ENCODE data around the gene LHFPL6.

The LHFPL6 gene

DNA sequence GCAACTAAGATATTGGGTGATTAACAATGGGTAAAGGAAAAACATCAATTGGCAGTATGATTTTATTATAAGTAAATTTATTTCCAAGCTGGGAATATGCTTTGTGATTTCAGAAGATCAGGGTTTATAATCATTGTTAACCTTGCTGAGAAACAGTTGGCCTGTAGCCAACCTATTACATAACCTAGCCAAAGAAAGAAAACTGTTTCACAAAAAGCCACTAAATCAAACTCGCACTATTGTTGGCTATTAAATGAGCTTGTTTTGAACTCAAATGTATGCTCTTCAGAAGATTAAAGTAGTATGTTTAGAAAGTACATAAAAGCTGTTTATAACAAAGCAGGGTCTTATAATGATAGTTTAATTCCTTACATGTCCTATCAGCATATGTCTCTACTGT lies 151.7 kb downstream of the LHFPL6 start:
- TF ChIP-seq NFIC (IDR thresholded peaks at IDR 0.05) (peak; percentile 61), EGR1 (IDR thresholded peaks at IDR 0.05) (no peak), CEBPB (IDR thresholded peaks at IDR 0.05) (peak; percentile 64), ZBTB7A (IDR thresholded peaks at IDR 0.05; ENCODE audit: low read depth) (no peak)

DNA sequence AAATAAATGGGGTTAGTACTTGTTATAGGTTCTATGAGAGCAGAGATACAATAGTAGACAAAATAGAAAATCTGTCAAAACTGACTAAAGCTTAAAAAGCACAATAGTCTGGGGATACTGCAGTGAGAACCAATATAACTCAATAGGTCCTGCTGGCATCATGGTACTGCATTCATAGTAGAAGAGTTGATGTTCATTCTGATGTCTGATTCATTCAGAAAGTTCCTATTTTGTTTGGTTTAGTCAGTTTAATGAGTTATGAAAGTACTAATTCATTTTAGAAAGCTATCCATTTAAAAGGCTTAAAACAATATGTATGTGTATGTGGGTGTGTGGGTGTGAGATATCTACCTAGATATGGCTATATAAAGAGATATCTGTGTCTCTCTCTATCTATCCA lies 152.8 kb downstream of the LHFPL6 start:
- no peak for TF ChIP-seq NFIC (IDR thresholded peaks at IDR 0.05)
- no peak for TF ChIP-seq EGR1 (IDR thresholded peaks at IDR 0.05)
- TF ChIP-seq, protein P1, sequence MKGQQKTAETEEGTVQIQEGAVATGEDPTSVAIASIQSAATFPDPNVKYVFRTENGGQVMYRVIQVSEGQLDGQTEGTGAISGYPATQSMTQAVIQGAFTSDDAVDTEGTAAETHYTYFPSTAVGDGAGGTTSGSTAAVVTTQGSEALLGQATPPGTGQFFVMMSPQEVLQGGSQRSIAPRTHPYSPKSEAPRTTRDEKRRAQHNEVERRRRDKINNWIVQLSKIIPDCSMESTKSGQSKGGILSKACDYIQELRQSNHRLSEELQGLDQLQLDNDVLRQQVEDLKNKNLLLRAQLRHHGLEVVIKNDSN (IDR thresholded peaks at IDR 0.05): no peak
- no peak for TF ChIP-seq EP300 (IDR thresholded peaks at IDR 0.05; ENCODE audit: borderline replicate concordance)
- no peak for TF ChIP-seq YY1 (IDR thresholded peaks at IDR 0.05; ENCODE audit: low read depth)
- TF ChIP-seq CREB1 (IDR thresholded peaks at IDR 0.05; ENCODE audit: low read depth): no peak
- TF ChIP-seq CEBPB (IDR thresholded peaks at IDR 0.05): no peak
- no peak for TF ChIP-seq RAD21 (IDR thresholded peaks at IDR 0.05; ENCODE audit: low read depth)
- TF ChIP-seq, protein P2, sequence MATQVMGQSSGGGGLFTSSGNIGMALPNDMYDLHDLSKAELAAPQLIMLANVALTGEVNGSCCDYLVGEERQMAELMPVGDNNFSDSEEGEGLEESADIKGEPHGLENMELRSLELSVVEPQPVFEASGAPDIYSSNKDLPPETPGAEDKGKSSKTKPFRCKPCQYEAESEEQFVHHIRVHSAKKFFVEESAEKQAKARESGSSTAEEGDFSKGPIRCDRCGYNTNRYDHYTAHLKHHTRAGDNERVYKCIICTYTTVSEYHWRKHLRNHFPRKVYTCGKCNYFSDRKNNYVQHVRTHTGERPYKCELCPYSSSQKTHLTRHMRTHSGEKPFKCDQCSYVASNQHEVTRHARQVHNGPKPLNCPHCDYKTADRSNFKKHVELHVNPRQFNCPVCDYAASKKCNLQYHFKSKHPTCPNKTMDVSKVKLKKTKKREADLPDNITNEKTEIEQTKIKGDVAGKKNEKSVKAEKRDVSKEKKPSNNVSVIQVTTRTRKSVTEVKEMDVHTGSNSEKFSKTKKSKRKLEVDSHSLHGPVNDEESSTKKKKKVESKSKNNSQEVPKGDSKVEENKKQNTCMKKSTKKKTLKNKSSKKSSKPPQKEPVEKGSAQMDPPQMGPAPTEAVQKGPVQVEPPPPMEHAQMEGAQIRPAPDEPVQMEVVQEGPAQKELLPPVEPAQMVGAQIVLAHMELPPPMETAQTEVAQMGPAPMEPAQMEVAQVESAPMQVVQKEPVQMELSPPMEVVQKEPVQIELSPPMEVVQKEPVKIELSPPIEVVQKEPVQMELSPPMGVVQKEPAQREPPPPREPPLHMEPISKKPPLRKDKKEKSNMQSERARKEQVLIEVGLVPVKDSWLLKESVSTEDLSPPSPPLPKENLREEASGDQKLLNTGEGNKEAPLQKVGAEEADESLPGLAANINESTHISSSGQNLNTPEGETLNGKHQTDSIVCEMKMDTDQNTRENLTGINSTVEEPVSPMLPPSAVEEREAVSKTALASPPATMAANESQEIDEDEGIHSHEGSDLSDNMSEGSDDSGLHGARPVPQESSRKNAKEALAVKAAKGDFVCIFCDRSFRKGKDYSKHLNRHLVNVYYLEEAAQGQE (IDR thresholded peaks at IDR 0.05; ENCODE audit: low read depth): no peak
- no peak for TF ChIP-seq TEAD4 (IDR thresholded peaks at IDR 0.05)
- TF ChIP-seq, protein P3, sequence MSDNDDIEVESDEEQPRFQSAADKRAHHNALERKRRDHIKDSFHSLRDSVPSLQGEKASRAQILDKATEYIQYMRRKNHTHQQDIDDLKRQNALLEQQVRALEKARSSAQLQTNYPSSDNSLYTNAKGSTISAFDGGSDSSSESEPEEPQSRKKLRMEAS (IDR thresholded peaks at IDR 0.05): no peak

DNA sequence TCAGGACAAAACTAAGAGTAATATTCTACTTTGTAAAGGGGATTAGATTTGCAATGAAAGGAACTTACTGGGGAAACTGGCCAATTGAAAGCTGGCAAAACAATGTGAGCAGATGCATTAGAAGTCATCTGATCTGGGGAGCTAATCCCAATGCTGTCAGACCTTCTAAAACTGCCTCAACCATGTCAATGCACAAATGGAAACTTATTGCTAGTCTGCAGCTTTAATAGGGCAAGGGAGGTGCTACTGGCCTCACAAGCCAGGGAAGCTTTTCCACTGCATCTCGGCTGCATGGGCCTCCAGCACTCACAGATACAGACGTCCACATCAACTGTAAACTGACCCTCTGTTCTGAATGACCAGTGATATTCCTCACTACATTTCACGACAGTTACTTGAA lies 154.2 kb downstream of the LHFPL6 start:
- TF ChIP-seq EGR1 (IDR thresholded peaks at IDR 0.05): no peak

DNA sequence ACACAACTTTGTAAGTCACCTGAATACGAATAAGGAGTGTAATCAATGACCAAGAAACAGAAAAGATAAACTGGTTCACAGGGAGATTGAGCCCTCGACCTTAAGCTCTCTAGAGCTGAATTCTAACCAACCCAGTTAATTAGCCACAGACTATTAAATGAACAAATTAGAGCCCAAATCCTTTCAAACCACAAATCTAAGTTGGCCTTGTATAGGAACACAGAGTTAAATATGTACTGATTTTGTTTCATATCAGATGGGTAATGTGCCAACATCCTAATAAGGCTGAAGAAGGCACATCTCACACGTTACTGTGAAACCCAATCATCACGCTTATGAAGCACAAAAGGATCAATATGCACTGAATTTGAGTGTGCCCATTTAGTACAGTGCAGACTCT lies 156.1 kb downstream of the LHFPL6 start:
- no peak for TF ChIP-seq CREB1 (IDR thresholded peaks at IDR 0.05; ENCODE audit: low read depth)
- TF ChIP-seq TAF1 (IDR thresholded peaks at IDR 0.05; ENCODE audit: low read depth): no peak
- TF ChIP-seq EGR1 (IDR thresholded peaks at IDR 0.05): no peak
- no peak for TF ChIP-seq NFIC (IDR thresholded peaks at IDR 0.05)
- no peak for TF ChIP-seq YY1 (IDR thresholded peaks at IDR 0.05; ENCODE audit: low read depth)
- TF ChIP-seq, protein P2 (IDR thresholded peaks at IDR 0.05; ENCODE audit: low read depth): no peak
- TF ChIP-seq TEAD4 (IDR thresholded peaks at IDR 0.05): no peak
- TF ChIP-seq FOXM1 (IDR thresholded peaks at IDR 0.05; ENCODE audit: borderline replicate concordance, low read depth): no peak
- no peak for TF ChIP-seq ZBTB7A (IDR thresholded peaks at IDR 0.05; ENCODE audit: low read depth)
- no peak for TF ChIP-seq TCF12 (IDR thresholded peaks at IDR 0.05; ENCODE audit: low read depth)
- no peak for TF ChIP-seq RAD21 (IDR thresholded peaks at IDR 0.05; ENCODE audit: low read depth)
- no peak for TF ChIP-seq EP300 (IDR thresholded peaks at IDR 0.05; ENCODE audit: borderline replicate concordance)
- TF ChIP-seq, protein P1 (IDR thresholded peaks at IDR 0.05): no peak
- TF ChIP-seq, protein P3 (IDR thresholded peaks at IDR 0.05): no peak
- TF ChIP-seq CEBPB (IDR thresholded peaks at IDR 0.05): no peak

DNA sequence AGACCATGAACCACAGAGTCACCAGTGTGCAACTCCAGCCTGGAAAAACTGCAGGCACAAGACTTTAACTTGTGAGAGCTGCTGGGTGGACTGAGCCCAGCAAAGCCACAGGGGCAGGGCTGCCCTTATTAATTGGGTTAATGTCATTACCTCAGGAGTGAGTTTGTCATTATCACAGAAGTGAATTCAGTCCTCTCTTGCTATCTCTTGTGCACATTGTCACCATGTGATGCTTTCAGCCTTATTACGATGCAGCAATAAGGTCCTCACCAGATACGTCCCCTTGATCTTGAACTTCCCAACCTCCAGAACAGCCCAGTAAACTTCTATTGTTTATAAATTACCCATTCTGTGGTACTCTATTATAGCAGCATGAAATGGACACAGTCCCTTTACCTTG lies 158.1 kb downstream of the LHFPL6 start:
- no peak for TF ChIP-seq TCF12 (IDR thresholded peaks at IDR 0.05; ENCODE audit: low read depth)
- TF ChIP-seq FOXM1 (IDR thresholded peaks at IDR 0.05; ENCODE audit: borderline replicate concordance, low read depth): no peak
- no peak for TF ChIP-seq ZBTB7A (IDR thresholded peaks at IDR 0.05; ENCODE audit: low read depth)
- TF ChIP-seq, protein P2 (IDR thresholded peaks at IDR 0.05; ENCODE audit: low read depth): no peak
- no peak for TF ChIP-seq TEAD4 (IDR thresholded peaks at IDR 0.05)
- no peak for TF ChIP-seq CEBPB (IDR thresholded peaks at IDR 0.05)
- no peak for TF ChIP-seq CREB1 (IDR thresholded peaks at IDR 0.05; ENCODE audit: low read depth)
- no peak for TF ChIP-seq TAF1 (IDR thresholded peaks at IDR 0.05; ENCODE audit: low read depth)
- TF ChIP-seq RAD21 (IDR thresholded peaks at IDR 0.05; ENCODE audit: low read depth): no peak
- no peak for TF ChIP-seq EGR1 (IDR thresholded peaks at IDR 0.05)
- no peak for TF ChIP-seq YY1 (IDR thresholded peaks at IDR 0.05; ENCODE audit: low read depth)
- no peak for TF ChIP-seq EP300 (IDR thresholded peaks at IDR 0.05; ENCODE audit: borderline replicate concordance)
- TF ChIP-seq, protein P1 (IDR thresholded peaks at IDR 0.05): no peak
- TF ChIP-seq, protein P3 (IDR thresholded peaks at IDR 0.05): no peak
- no peak for TF ChIP-seq NFIC (IDR thresholded peaks at IDR 0.05)
